ENCODE measurements around the gene KCNH5.
"Not testable (repeated sequence)": the region's sequence is repeated elsewhere in the genome, so short reads cannot be mapped to it uniquely, and the experiment has no call there.

Gene KCNH5

GRCh38 chr14:62885451-62885850 lies 159.8 kb downstream of the KCNH5 start:
- no peaks in the 10 kb centered on the region for H3K27me3 ChIP-seq (ENCODE audit: low read depth, low read length)
- no peaks in the 10 kb centered on the region for H3K9me3 ChIP-seq (ENCODE audit: control insufficient read depth in 1 of 2, low read length in 2 of 2)
- no peaks in the 10 kb centered on the region for H3K36me3 ChIP-seq (ENCODE audit: control insufficient read depth in 1 of 2, insufficient read depth in 2 of 2, low read length in 2 of 2)
- H3K4me3 ChIP-seq (ENCODE audit: low read depth in 1 of 2, low read length in 2 of 2), result no peak overlapping the region
- H3K4me1 ChIP-seq (ENCODE audit: control insufficient read depth in 1 of 2, insufficient read depth in 2 of 2, low read length in 2 of 2), result no peaks in the 10 kb centered on the region
- no peak overlapping the region for H3K27ac ChIP-seq (ENCODE audit: low read length)

GRCh38 chr14:62882967-62883366 lies 162.3 kb downstream of the KCNH5 start:
- H3K4me1 ChIP-seq (ENCODE audit: control insufficient read depth in 1 of 2, insufficient read depth in 2 of 2, low read length in 2 of 2), result no peaks in the 10 kb centered on the region
- H3K27ac ChIP-seq (ENCODE audit: low read length), result no peak overlapping the region
- H3K9me3 ChIP-seq (ENCODE audit: control insufficient read depth in 1 of 2, low read length in 2 of 2), result no peaks in the 10 kb centered on the region
- H3K4me3 ChIP-seq (ENCODE audit: low read depth in 1 of 2, low read length in 2 of 2), result no peak overlapping the region
- no peaks in the 10 kb centered on the region for H3K27me3 ChIP-seq (ENCODE audit: low read depth, low read length)
- H3K36me3 ChIP-seq (ENCODE audit: control insufficient read depth in 1 of 2, insufficient read depth in 2 of 2, low read length in 2 of 2), result no peaks in the 10 kb centered on the region

- Histone ChIP-seq H3K36me3 (ENCODE audit: control insufficient read depth in 1 of 2, insufficient read depth in 2 of 2, low read length in 2 of 2) (no peaks in the 10 kb centered on the region), H3K9me3 (ENCODE audit: control insufficient read depth in 1 of 2, low read length in 2 of 2) (no peaks in the 10 kb centered on the region), H3K27me3 (ENCODE audit: low read depth, low read length) (no peaks in the 10 kb centered on the region), H3K4me1 (ENCODE audit: control insufficient read depth in 1 of 2, insufficient read depth in 2 of 2, low read length in 2 of 2) (no peaks in the 10 kb centered on the region), H3K4me3 (ENCODE audit: low read depth in 1 of 2, low read length in 2 of 2) (no peak overlapping the region), H3K27ac (ENCODE audit: low read length) (no peak overlapping the region)
Measured at GRCh38 chr14:62866376-62866775, 178.9 kb downstream of the KCNH5 start.

GRCh38 chr14:62864588-62864987 lies 180.7 kb downstream of the KCNH5 start:
- H3K4me3 ChIP-seq (ENCODE audit: low read depth in 1 of 2, low read length in 2 of 2), result no peak overlapping the region
- no peaks in the 10 kb centered on the region for H3K9me3 ChIP-seq (ENCODE audit: control insufficient read depth in 1 of 2, low read length in 2 of 2)
- H3K36me3 ChIP-seq (ENCODE audit: control insufficient read depth in 1 of 2, insufficient read depth in 2 of 2, low read length in 2 of 2), result no peaks in the 10 kb centered on the region
- H3K4me1 ChIP-seq (ENCODE audit: control insufficient read depth in 1 of 2, insufficient read depth in 2 of 2, low read length in 2 of 2), result no peaks in the 10 kb centered on the region
- H3K27ac ChIP-seq (ENCODE audit: low read length), result no peak overlapping the region
- H3K27me3 ChIP-seq (ENCODE audit: low read depth, low read length), result no peaks in the 10 kb centered on the region

- not testable (repeated sequence) for H3K9me3 ChIP-seq (ENCODE audit: control insufficient read depth in 1 of 2, low read length in 2 of 2); H3K36me3 ChIP-seq (ENCODE audit: control insufficient read depth in 1 of 2, insufficient read depth in 2 of 2, low read length in 2 of 2); H3K4me3 ChIP-seq (ENCODE audit: low read depth in 1 of 2, low read length in 2 of 2); H3K27ac ChIP-seq (ENCODE audit: low read length); H3K4me1 ChIP-seq (ENCODE audit: control insufficient read depth in 1 of 2, insufficient read depth in 2 of 2, low read length in 2 of 2); H3K27me3 ChIP-seq (ENCODE audit: low read depth, low read length)
Measured at GRCh38 chr14:62858011-62858410, 187.2 kb downstream of the KCNH5 start.

GRCh38 chr14:62854951-62855350 lies 190.3 kb downstream of the KCNH5 start:
- no peaks in the 10 kb centered on the region for H3K4me1 ChIP-seq (ENCODE audit: control insufficient read depth in 1 of 2, insufficient read depth in 2 of 2, low read length in 2 of 2)
- no peaks in the 10 kb centered on the region for H3K9me3 ChIP-seq (ENCODE audit: control insufficient read depth in 1 of 2, low read length in 2 of 2)
- H3K27ac ChIP-seq (ENCODE audit: low read length), result no peak overlapping the region
- H3K4me3 ChIP-seq (ENCODE audit: low read depth in 1 of 2, low read length in 2 of 2), result no peak overlapping the region
- no peaks in the 10 kb centered on the region for H3K36me3 ChIP-seq (ENCODE audit: control insufficient read depth in 1 of 2, insufficient read depth in 2 of 2, low read length in 2 of 2)
- H3K27me3 ChIP-seq (ENCODE audit: low read depth, low read length), result no peaks in the 10 kb centered on the region

GRCh38 chr14:62847168-62847567 lies 198.1 kb downstream of the KCNH5 start:
- H3K4me1 ChIP-seq (ENCODE audit: control insufficient read depth in 1 of 2, insufficient read depth in 2 of 2, low read length in 2 of 2), result no peaks in the 10 kb centered on the region
- H3K27ac ChIP-seq (ENCODE audit: low read length), result no peak overlapping the region
- no peak overlapping the region for H3K4me3 ChIP-seq (ENCODE audit: low read depth in 1 of 2, low read length in 2 of 2)
- H3K36me3 ChIP-seq (ENCODE audit: control insufficient read depth in 1 of 2, insufficient read depth in 2 of 2, low read length in 2 of 2), result no peaks in the 10 kb centered on the region
- no peaks in the 10 kb centered on the region for H3K9me3 ChIP-seq (ENCODE audit: control insufficient read depth in 1 of 2, low read length in 2 of 2)
- no peaks in the 10 kb centered on the region for H3K27me3 ChIP-seq (ENCODE audit: low read depth, low read length)

GRCh38 chr14:62844546-62844945 lies 200.7 kb downstream of the KCNH5 start:
- H3K9me3 ChIP-seq (ENCODE audit: control insufficient read depth in 1 of 2, low read length in 2 of 2), result no peaks in the 10 kb centered on the region
- no peak overlapping the region for H3K4me3 ChIP-seq (ENCODE audit: low read depth in 1 of 2, low read length in 2 of 2)
- H3K27me3 ChIP-seq (ENCODE audit: low read depth, low read length), result no peaks in the 10 kb centered on the region
- H3K4me1 ChIP-seq (ENCODE audit: control insufficient read depth in 1 of 2, insufficient read depth in 2 of 2, low read length in 2 of 2), result no peaks in the 10 kb centered on the region
- no peak overlapping the region for H3K27ac ChIP-seq (ENCODE audit: low read length)
- H3K36me3 ChIP-seq (ENCODE audit: control insufficient read depth in 1 of 2, insufficient read depth in 2 of 2, low read length in 2 of 2), result no peaks in the 10 kb centered on the region

- Histone ChIP-seq H3K4me3 (ENCODE audit: low read depth in 1 of 2, low read length in 2 of 2) (no peak overlapping the region), H3K27me3 (ENCODE audit: low read depth, low read length) (no peaks in the 10 kb centered on the region), H3K9me3 (ENCODE audit: control insufficient read depth in 1 of 2, low read length in 2 of 2) (peaks cover 0 to 2% of the 10 kb centered on the region in 2 donors)
Measured at GRCh38 chr14:62824086-62824485, 221.2 kb downstream of the KCNH5 start.

GRCh38 chr14:62819931-62820330 lies 225.3 kb downstream of the KCNH5 start:
- H3K9me3 ChIP-seq (ENCODE audit: control insufficient read depth in 1 of 2, low read length in 2 of 2), result peaks cover 0 to 5% of the 10 kb centered on the region in 2 donors
- H3K27ac ChIP-seq (ENCODE audit: low read length), result no peak overlapping the region
- H3K36me3 ChIP-seq (ENCODE audit: control insufficient read depth in 1 of 2, insufficient read depth in 2 of 2, low read length in 2 of 2), result no peaks in the 10 kb centered on the region
- no peaks in the 10 kb centered on the region for H3K27me3 ChIP-seq (ENCODE audit: low read depth, low read length)
- H3K4me1 ChIP-seq (ENCODE audit: control insufficient read depth in 1 of 2, insufficient read depth in 2 of 2, low read length in 2 of 2), result no peaks in the 10 kb centered on the region
- H3K4me3 ChIP-seq (ENCODE audit: low read depth in 1 of 2, low read length in 2 of 2), result no peak overlapping the region

More at GRCh38 chr14:62824086-62824485, 221.2 kb downstream of the KCNH5 start:
- Histone ChIP-seq H3K27ac (ENCODE audit: low read length) (no peak overlapping the region), H3K36me3 (ENCODE audit: control insufficient read depth in 1 of 2, insufficient read depth in 2 of 2, low read length in 2 of 2) (no peaks in the 10 kb centered on the region), H3K4me1 (ENCODE audit: control insufficient read depth in 1 of 2, insufficient read depth in 2 of 2, low read length in 2 of 2) (no peaks in the 10 kb centered on the region)

- H3K36me3 ChIP-seq (ENCODE audit: control insufficient read depth in 1 of 2, insufficient read depth in 2 of 2, low read length in 2 of 2), result no peaks in the 10 kb centered on the region
Measured at GRCh38 chr14:62807636-62808035, 237.6 kb downstream of the KCNH5 start.

GRCh38 chr14:62800577-62800976 lies 244.7 kb downstream of the KCNH5 start:
- no peaks in the 10 kb centered on the region for H3K27me3 ChIP-seq (ENCODE audit: low read depth, low read length)
- H3K4me3 ChIP-seq (ENCODE audit: low read depth in 1 of 2, low read length in 2 of 2), result no peak overlapping the region
- no peaks in the 10 kb centered on the region for H3K36me3 ChIP-seq (ENCODE audit: control insufficient read depth in 1 of 2, insufficient read depth in 2 of 2, low read length in 2 of 2)
- H3K9me3 ChIP-seq (ENCODE audit: control insufficient read depth in 1 of 2, low read length in 2 of 2), result no peaks in the 10 kb centered on the region
- H3K4me1 ChIP-seq (ENCODE audit: control insufficient read depth in 1 of 2, insufficient read depth in 2 of 2, low read length in 2 of 2), result no peaks in the 10 kb centered on the region
- no peak overlapping the region for H3K27ac ChIP-seq (ENCODE audit: low read length)

More at GRCh38 chr14:62807636-62808035, 237.6 kb downstream of the KCNH5 start:
- Histone ChIP-seq H3K27ac (ENCODE audit: low read length) (no peak overlapping the region), H3K9me3 (ENCODE audit: control insufficient read depth in 1 of 2, low read length in 2 of 2) (no peaks in the 10 kb centered on the region), H3K4me3 (ENCODE audit: low read depth in 1 of 2, low read length in 2 of 2) (no peak overlapping the region), H3K27me3 (ENCODE audit: low read depth, low read length) (no peaks in the 10 kb centered on the region), H3K4me1 (ENCODE audit: control insufficient read depth in 1 of 2, insufficient read depth in 2 of 2, low read length in 2 of 2) (no peaks in the 10 kb centered on the region)
